H1 (cell line): Measurements from ENCODE around the gene TTC31.

Source experiments
- ASH2L ChIP-seq: fragments of 200-600, 300-600 bp; sonication (generic); IDR thresholded peaks from one replicate; pipeline ENCODE4 v1.7.1; 2017; ENCODE audit warnings: low read length
- CBX5 ChIP-seq: fragments of 300-800, 300-1000 bp; sonication (generic); IDR thresholded peaks from 2 replicates; pipeline ENCODE4 v1.7.1; 2016; ENCODE audit warnings: antibody characterized with exemption, low read length, low read depth
- CREB1 ChIP-seq: IDR thresholded peaks from 2 replicates; pipeline ENCODE4 v1.6.1; 2012; ENCODE audit warnings: inconsistent platforms
- EP300 ChIP-seq, 2 experiments: IDR thresholded peaks; 1 replicate in 1 of 2; 2 replicates in 1 of 2; pipeline ENCODE4 v1.6.1; 2011 to 2012; ENCODE audit warnings: low read depth in 2 of 2, low read length in 2 of 2, mild to moderate bottlenecking in 2 of 2, borderline replicate concordance in 1 of 2, inconsistent platforms in 1 of 2, moderate library complexity in 1 of 2
- TF ChIP-seq, protein P1 (sequence below), 3 experiments: IDR thresholded peaks; 1 replicate in 2 of 3; 2 replicates in 1 of 3; pipeline versions ENCODE4 v1.5.1 to v1.6.1; 2011; ENCODE audit warnings: low read length in 3 of 3, mild to moderate bottlenecking in 3 of 3, inconsistent platforms in 2 of 3, low read depth in 1 of 3, moderate library complexity in 1 of 3; ENCODE audit not compliant: insufficient read depth in 1 of 3; ENCODE audit errors: control extremely low read depth in 1 of 3
- TF ChIP-seq, protein P2 (sequence below): IDR thresholded peaks from 2 replicates; pipeline ENCODE4 v1.6.1; 2012; ENCODE audit warnings: low read length, inconsistent platforms

DNA sequence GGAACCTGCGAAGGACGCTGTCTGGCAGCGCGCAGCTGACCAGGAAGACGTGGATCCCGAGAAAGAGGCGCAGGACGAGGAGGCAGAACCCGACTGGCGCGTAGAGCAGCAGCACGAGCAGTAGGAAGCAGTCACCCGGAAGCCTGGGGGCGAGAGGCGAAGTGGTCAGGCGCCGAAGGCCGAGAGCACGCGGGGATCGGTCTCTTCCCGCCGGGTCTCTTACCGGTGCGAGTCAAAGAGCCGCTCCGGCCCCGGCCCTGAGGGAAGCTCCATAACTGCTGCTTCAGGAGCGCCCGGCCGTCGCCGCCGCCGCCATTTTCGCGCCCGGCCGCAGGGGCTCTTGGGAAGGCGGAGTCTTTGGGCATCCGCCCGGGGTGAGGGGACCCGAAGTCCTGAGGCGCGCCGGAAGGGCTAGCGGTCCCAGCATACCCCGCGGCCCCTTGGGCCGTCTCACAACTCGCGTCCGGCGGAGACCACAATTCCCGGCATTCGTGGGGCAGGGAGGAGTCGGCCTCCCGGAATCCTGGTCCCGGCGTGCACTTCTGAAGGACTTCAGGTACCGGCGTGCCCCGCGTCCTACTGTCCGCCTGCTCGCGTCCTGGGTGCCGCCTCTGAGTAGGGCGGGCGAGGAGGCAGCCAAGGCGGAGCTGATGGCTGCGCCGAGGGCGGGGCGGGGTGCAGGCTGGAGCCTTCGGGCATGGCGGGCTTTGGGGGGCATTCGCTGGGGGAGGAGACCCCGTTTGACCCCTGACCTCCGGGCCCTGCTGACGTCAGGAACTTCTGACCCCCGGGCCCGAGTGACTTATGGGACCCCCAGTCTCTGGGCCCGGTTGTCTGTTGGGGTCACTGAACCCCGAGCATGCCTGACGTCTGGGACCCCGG, 46.7 kb downstream of the TTC31 start, which contains the start of the genes AUP1 and HTRA2:
- TF ChIP-seq EP300 (IDR thresholded peaks at IDR 0.05; ENCODE audit: borderline replicate concordance in 1 of 2, low read depth in 2 of 2, low read length in 2 of 2), result peak in 1 of 2 experiments; percentile 5; a peak in 1 of 3 replicates
- no peak for TF ChIP-seq CBX5
- TF ChIP-seq, protein P1, sequence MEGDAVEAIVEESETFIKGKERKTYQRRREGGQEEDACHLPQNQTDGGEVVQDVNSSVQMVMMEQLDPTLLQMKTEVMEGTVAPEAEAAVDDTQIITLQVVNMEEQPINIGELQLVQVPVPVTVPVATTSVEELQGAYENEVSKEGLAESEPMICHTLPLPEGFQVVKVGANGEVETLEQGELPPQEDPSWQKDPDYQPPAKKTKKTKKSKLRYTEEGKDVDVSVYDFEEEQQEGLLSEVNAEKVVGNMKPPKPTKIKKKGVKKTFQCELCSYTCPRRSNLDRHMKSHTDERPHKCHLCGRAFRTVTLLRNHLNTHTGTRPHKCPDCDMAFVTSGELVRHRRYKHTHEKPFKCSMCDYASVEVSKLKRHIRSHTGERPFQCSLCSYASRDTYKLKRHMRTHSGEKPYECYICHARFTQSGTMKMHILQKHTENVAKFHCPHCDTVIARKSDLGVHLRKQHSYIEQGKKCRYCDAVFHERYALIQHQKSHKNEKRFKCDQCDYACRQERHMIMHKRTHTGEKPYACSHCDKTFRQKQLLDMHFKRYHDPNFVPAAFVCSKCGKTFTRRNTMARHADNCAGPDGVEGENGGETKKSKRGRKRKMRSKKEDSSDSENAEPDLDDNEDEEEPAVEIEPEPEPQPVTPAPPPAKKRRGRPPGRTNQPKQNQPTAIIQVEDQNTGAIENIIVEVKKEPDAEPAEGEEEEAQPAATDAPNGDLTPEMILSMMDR (IDR thresholded peaks at IDR 0.05; ENCODE audit: control extremely low read depth in 1 of 3, insufficient read depth in 1 of 3, low read depth in 1 of 3, low read length in 3 of 3), result no peak
- TF ChIP-seq, protein P2, sequence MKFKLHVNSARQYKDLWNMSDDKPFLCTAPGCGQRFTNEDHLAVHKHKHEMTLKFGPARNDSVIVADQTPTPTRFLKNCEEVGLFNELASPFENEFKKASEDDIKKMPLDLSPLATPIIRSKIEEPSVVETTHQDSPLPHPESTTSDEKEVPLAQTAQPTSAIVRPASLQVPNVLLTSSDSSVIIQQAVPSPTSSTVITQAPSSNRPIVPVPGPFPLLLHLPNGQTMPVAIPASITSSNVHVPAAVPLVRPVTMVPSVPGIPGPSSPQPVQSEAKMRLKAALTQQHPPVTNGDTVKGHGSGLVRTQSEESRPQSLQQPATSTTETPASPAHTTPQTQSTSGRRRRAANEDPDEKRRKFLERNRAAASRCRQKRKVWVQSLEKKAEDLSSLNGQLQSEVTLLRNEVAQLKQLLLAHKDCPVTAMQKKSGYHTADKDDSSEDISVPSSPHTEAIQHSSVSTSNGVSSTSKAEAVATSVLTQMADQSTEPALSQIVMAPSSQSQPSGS, result no peak
- TF ChIP-seq ASH2L, result peak; percentile 60
- peak; percentile 76 for TF ChIP-seq CREB1
